ENCODE results near the gene TSPAN5. TPM values are rescaled to one million over a fixed set of nuclear protein-coding genes. Genes with fewer than 3 reads are reported as not detected.

The TSPAN5 gene
- total RNA-seq, 2 donors from 2014 or later, result 7.4 to 11.8 TPM

DNA sequence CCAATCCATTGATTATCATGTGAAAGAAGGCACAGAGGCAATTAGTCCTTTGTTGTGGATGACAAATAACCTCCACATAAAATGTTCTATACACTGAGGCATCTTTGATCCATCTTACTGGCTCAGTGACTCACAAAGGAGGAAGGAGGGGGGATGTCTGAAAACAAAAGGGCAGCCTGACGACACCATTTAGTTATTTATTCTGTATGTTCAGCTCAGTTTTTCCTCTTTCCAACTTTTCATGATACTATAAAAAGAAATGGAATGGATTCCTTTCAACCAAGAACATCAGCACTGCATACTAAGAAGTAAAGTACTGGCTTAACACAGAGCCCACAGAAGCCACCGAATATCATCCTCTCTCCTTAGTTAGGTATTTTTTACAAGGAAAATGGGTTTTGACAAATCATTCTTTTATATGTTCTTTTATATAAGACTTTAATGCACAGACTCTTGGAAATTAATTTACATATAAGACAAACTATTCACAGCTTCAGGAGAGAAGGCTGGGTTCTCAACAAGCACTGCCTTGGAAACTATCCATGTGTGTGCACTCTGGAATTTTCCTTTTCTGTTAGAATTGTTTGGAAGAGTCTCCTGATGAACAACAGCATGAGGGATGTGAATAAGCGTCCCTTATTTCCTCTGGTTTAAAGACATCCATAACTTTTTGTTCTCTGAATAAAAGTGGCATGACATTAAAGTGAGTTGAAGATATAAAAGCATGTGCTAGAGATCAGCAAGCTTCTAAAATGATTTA, 135.6 kb downstream of the TSPAN5 start:
- Mint-ChIP-seq H3K36me3 (ENCODE audit: low read depth) (no peaks in the 10 kb centered on the region), H3K27ac (no peak overlapping the region), H3K9me3 (no peaks in the 10 kb centered on the region), H3K4me1 (peaks cover 23% of the 10 kb centered on the region), H3K4me3 (no peak overlapping the region), H3K27me3 (ENCODE audit: insufficient read depth) (no peaks in the 10 kb centered on the region)
- Histone ChIP-seq H3K9ac (ENCODE audit: extremely low read depth, low read length, poor library complexity, severe bottlenecking) (no peak overlapping the region), H3K27me3 (ENCODE audit: control insufficient read depth, insufficient read depth, low read length, poor library complexity, severe bottlenecking) (no peaks in the 10 kb centered on the region), H3K4me1 (ENCODE audit: control insufficient read depth, insufficient read depth, low read length) (peaks cover 4% of the 10 kb centered on the region), H3K27ac (ENCODE audit: low read depth, low read length) (peak overlapping the region; percentile 80), H3K36me3 (ENCODE audit: control insufficient read depth, insufficient read depth, low read length) (no peaks in the 10 kb centered on the region), H3K9me3 (ENCODE audit: control insufficient read depth, low read length) (no peaks in the 10 kb centered on the region), H3K4me3 (ENCODE audit: low read length) (no peak overlapping the region)
- TF ChIP-seq, protein P1, sequence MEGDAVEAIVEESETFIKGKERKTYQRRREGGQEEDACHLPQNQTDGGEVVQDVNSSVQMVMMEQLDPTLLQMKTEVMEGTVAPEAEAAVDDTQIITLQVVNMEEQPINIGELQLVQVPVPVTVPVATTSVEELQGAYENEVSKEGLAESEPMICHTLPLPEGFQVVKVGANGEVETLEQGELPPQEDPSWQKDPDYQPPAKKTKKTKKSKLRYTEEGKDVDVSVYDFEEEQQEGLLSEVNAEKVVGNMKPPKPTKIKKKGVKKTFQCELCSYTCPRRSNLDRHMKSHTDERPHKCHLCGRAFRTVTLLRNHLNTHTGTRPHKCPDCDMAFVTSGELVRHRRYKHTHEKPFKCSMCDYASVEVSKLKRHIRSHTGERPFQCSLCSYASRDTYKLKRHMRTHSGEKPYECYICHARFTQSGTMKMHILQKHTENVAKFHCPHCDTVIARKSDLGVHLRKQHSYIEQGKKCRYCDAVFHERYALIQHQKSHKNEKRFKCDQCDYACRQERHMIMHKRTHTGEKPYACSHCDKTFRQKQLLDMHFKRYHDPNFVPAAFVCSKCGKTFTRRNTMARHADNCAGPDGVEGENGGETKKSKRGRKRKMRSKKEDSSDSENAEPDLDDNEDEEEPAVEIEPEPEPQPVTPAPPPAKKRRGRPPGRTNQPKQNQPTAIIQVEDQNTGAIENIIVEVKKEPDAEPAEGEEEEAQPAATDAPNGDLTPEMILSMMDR (conservative IDR thresholded peaks at IDR 0.05), result no peak
- DNase-seq, result no peak
- WGBS, 2 experiments (ENCODE audit: insufficient coverage in 1 of 2, insufficient read length in 1 of 2), result 75% methylated on average over 2 of the region's 3 CpGs; no CpG with 5 or more reads in 1 of the 2 experiments

DNA sequence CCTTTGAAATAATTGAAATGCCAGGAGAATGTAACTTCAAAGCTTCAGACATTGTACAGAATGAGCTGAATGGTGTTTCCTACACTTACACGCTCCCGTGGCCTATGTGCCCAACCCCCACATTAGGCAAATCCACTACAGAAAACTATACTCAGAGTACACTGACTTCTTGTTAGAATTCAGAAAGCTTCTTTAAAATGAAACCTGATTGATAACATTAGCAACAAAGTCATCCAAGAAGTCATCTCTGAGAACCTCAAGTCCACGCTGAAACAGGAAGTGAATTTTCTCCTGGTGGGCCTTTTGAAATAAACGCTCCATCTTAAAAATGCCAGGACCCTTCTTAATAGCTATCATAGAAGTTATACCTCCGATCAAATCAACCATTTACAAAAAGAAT, 136.3 kb downstream of the TSPAN5 start:
- H3K27ac Mint-ChIP-seq, result no peak overlapping the region
- H3K27me3 ChIP-seq (ENCODE audit: control insufficient read depth, insufficient read depth, low read length, poor library complexity, severe bottlenecking), result no peaks in the 10 kb centered on the region
- no peaks in the 10 kb centered on the region for H3K36me3 Mint-ChIP-seq (ENCODE audit: low read depth)
- H3K4me1 ChIP-seq (ENCODE audit: control insufficient read depth, insufficient read depth, low read length), result peaks cover 4% of the 10 kb centered on the region
- no peaks in the 10 kb centered on the region for H3K27me3 Mint-ChIP-seq (ENCODE audit: insufficient read depth)
- H3K4me3 ChIP-seq (ENCODE audit: low read length), result no peak overlapping the region
- TF ChIP-seq, protein P1 (conservative IDR thresholded peaks at IDR 0.05), result no peak
- H3K9me3 Mint-ChIP-seq, result no peaks in the 10 kb centered on the region
- peaks cover 23% of the 10 kb centered on the region for H3K4me1 Mint-ChIP-seq
- no peaks in the 10 kb centered on the region for H3K36me3 ChIP-seq (ENCODE audit: control insufficient read depth, insufficient read depth, low read length)
- H3K4me3 Mint-ChIP-seq, result no peak overlapping the region
- H3K9me3 ChIP-seq (ENCODE audit: control insufficient read depth, low read length), result peaks cover 2% of the 10 kb centered on the region
- DNase-seq, result no peak
- H3K9ac ChIP-seq (ENCODE audit: extremely low read depth, low read length, poor library complexity, severe bottlenecking), result no peak overlapping the region
- H3K27ac ChIP-seq (ENCODE audit: low read depth, low read length), result peak overlapping the region; percentile 42
- 80 to 81% methylated on average over 4 to 5 of the region's 5 CpGs for WGBS, 2 experiments (ENCODE audit: insufficient coverage in 1 of 2, insufficient read length in 1 of 2)

DNA sequence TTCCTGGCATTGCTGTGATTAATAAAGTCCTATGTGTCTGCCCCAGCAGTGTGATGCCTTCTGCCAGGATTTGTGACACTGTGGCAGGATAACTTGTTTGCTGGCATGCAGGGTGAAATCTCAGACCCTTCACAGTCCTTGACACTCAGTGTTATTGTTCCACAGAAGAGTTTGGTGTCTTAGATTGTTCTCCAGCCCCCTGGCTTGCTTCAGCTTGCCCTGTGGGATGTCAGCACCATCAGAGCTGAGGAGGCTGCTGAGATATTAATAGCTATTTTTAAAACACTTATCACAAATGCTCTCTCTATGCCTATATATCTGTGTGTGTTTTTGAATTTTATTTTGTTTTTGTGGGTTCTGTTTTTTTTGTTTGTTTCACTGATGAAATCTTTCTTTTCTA, 136.9 kb downstream of the TSPAN5 start:
- Histone ChIP-seq H3K27ac (ENCODE audit: low read depth, low read length) (no peak overlapping the region), H3K27me3 (ENCODE audit: control insufficient read depth, insufficient read depth, low read length, poor library complexity, severe bottlenecking) (no peaks in the 10 kb centered on the region), H3K9me3 (ENCODE audit: control insufficient read depth, low read length) (peaks cover 8% of the 10 kb centered on the region), H3K4me1 (ENCODE audit: control insufficient read depth, insufficient read depth, low read length) (peaks cover 4% of the 10 kb centered on the region), H3K36me3 (ENCODE audit: control insufficient read depth, insufficient read depth, low read length) (no peaks in the 10 kb centered on the region), H3K4me3 (ENCODE audit: low read length) (no peak overlapping the region), H3K9ac (ENCODE audit: extremely low read depth, low read length, poor library complexity, severe bottlenecking) (no peak overlapping the region)
- Mint-ChIP-seq H3K36me3 (ENCODE audit: low read depth) (no peaks in the 10 kb centered on the region), H3K9me3 (peaks cover 3% of the 10 kb centered on the region), H3K4me1 (peaks cover 23% of the 10 kb centered on the region), H3K4me3 (no peak overlapping the region), H3K27me3 (ENCODE audit: insufficient read depth) (no peaks in the 10 kb centered on the region), H3K27ac (no peak overlapping the region)
- DNase-seq, result no peak
- TF ChIP-seq, protein P1 (conservative IDR thresholded peaks at IDR 0.05), result no peak

Measured in endodermal cell (in vitro differentiated cells).